ENCODE results near the gene SLC6A8. TPM values are rescaled to one million over a fixed set of nuclear protein-coding genes. Genes with fewer than 3 reads are reported as not detected.

The SLC6A8 gene
- total RNA-seq, 1 donor from 2014 or later: 108 TPM

GRCh38 chrX:153667281-153667955, 20.3 kb upstream of the SLC6A8 start:
- no peaks in the 10 kb centered on the region for H3K36me3 Mint-ChIP-seq (ENCODE audit: unreplicated experiment)
- TF ChIP-seq CTCF (IDR thresholded peaks at IDR 0.05; ENCODE audit: partially characterized antibody, unreplicated experiment): no peak
- H3K27ac Mint-ChIP-seq (ENCODE audit: unreplicated experiment): no peak overlapping the region
- H3K27me3 Mint-ChIP-seq (ENCODE audit: unreplicated experiment): peaks cover 6% of the 10 kb centered on the region
- DNase-seq: no peak
- H3K4me3 Mint-ChIP-seq (ENCODE audit: unreplicated experiment): peak overlapping the region; percentile 49
- H3K4me1 Mint-ChIP-seq (ENCODE audit: low read depth, unreplicated experiment): no peaks in the 10 kb centered on the region
- peaks cover 2% of the 10 kb centered on the region for H3K9me3 Mint-ChIP-seq (ENCODE audit: unreplicated experiment)

- H3K4me1 Mint-ChIP-seq (ENCODE audit: low read depth, unreplicated experiment): peaks cover 1% of the 10 kb centered on the region
- no peaks in the 10 kb centered on the region for H3K36me3 Mint-ChIP-seq (ENCODE audit: unreplicated experiment)
- no peak overlapping the region for H3K27ac Mint-ChIP-seq (ENCODE audit: unreplicated experiment)
- H3K4me3 Mint-ChIP-seq (ENCODE audit: unreplicated experiment): peak overlapping the region; percentile 49
- peaks cover 8% of the 10 kb centered on the region for H3K27me3 Mint-ChIP-seq (ENCODE audit: unreplicated experiment)
- H3K9me3 Mint-ChIP-seq (ENCODE audit: unreplicated experiment): peaks cover 3% of the 10 kb centered on the region
- TF ChIP-seq CTCF (IDR thresholded peaks at IDR 0.05; ENCODE audit: partially characterized antibody, unreplicated experiment): peak; percentile 77
- peak; percentile 87 for DNase-seq
Measured at GRCh38 chrX:153667956-153668396, 19.8 kb upstream of the SLC6A8 start.

- no peak for TF ChIP-seq CTCF (IDR thresholded peaks at IDR 0.05; ENCODE audit: partially characterized antibody, unreplicated experiment)
- no peak for DNase-seq
- Mint-ChIP-seq H3K4me1 (ENCODE audit: low read depth, unreplicated experiment) (peaks cover 1% of the 10 kb centered on the region), H3K27me3 (ENCODE audit: unreplicated experiment) (peaks cover 8% of the 10 kb centered on the region), H3K4me3 (ENCODE audit: unreplicated experiment) (no peak overlapping the region), H3K36me3 (ENCODE audit: unreplicated experiment) (no peaks in the 10 kb centered on the region), H3K27ac (ENCODE audit: unreplicated experiment) (no peak overlapping the region), H3K9me3 (ENCODE audit: unreplicated experiment) (peaks cover 3% of the 10 kb centered on the region)
Measured at GRCh38 chrX:153668423-153669173, 19.1 kb upstream of the SLC6A8 start.

GRCh38 chrX:153669174-153669890, 18.4 kb upstream of the SLC6A8 start:
- peak; percentile 62 for DNase-seq
- peak; percentile 83 for TF ChIP-seq CTCF (IDR thresholded peaks at IDR 0.05; ENCODE audit: partially characterized antibody, unreplicated experiment)
- Mint-ChIP-seq H3K4me1 (ENCODE audit: low read depth, unreplicated experiment) (peaks cover 1% of the 10 kb centered on the region), H3K9me3 (ENCODE audit: unreplicated experiment) (peaks cover 3% of the 10 kb centered on the region), H3K27ac (ENCODE audit: unreplicated experiment) (no peak overlapping the region), H3K27me3 (ENCODE audit: unreplicated experiment) (peaks cover 8% of the 10 kb centered on the region), H3K4me3 (ENCODE audit: unreplicated experiment) (no peak overlapping the region), H3K36me3 (ENCODE audit: unreplicated experiment) (no peaks in the 10 kb centered on the region)

Measured in glutamatergic neuron (in vitro differentiated cells).